ENCODE data around the gene CCR9. TPM values are rescaled to one million over a fixed set of nuclear protein-coding genes. Genes with fewer than 3 reads are reported as not detected.

The CCR9 gene
- total RNA-seq, 1 donor from 2014 or later, result not detected

GRCh38 chr3:45923755-45924154 lies 37.4 kb downstream of the CCR9 start:
- peaks cover 10% of the 10 kb centered on the region for H3K4me1 Mint-ChIP-seq (ENCODE audit: low read depth, unreplicated experiment)
- Histone ChIP-seq H3K4me2 (ENCODE audit: low read length) (no peak overlapping the region), H3K27me3 (ENCODE audit: insufficient read depth, low read length) (no peaks in the 10 kb centered on the region), H3K4me1 (ENCODE audit: insufficient read depth, low read length) (peaks cover 13% of the 10 kb centered on the region), H3K9ac (ENCODE audit: low read length) (no peak overlapping the region), H3K36me3 (ENCODE audit: insufficient read depth, low read length) (no peaks in the 10 kb centered on the region), H3K9me3 (ENCODE audit: insufficient read depth, low read depth, low read length) (no peaks in the 10 kb centered on the region), H3K79me2 (ENCODE audit: insufficient read depth, low read length) (no peaks in the 10 kb centered on the region), H4K20me1 (ENCODE audit: insufficient read depth, low read length) (no peaks in the 10 kb centered on the region), H3K4me3 (ENCODE audit: insufficient read depth, low read depth, low read length) (no peak overlapping the region), H3K27ac (ENCODE audit: low read depth, low read length) (no peak overlapping the region), H2AFZ (ENCODE audit: low read depth, low read length) (no peak overlapping the region)
- no peak overlapping the region for H3K4me3 Mint-ChIP-seq (ENCODE audit: unreplicated experiment)
- FAIRE-seq (no peak), DNase-seq (ENCODE audit: low read depth) (no peak)
- H3K9me3 Mint-ChIP-seq (ENCODE audit: unreplicated experiment), result no peaks in the 10 kb centered on the region
- no peak overlapping the region for H3K27ac Mint-ChIP-seq (ENCODE audit: unreplicated experiment)
- TF ChIP-seq CTCF (IDR thresholded peaks at IDR 0.05; ENCODE audit: insufficient read depth, low read depth, low read length) (no peak), EZH2 (IDR thresholded peaks at IDR 0.05; ENCODE audit: insufficient read depth, low read length) (no peak)
- no peaks in the 10 kb centered on the region for H3K27me3 Mint-ChIP-seq (ENCODE audit: low read depth, unreplicated experiment)
- H3K36me3 Mint-ChIP-seq (ENCODE audit: low read depth, unreplicated experiment), result peaks cover 35% of the 10 kb centered on the region

- peak overlapping the region; percentile 52 for H3K4me2 ChIP-seq (ENCODE audit: low read length)
- peak overlapping the region; percentile 30 for H3K4me3 Mint-ChIP-seq (ENCODE audit: unreplicated experiment)
- no peak for FAIRE-seq
- TF ChIP-seq CTCF (IDR thresholded peaks at IDR 0.05; ENCODE audit: insufficient read depth, low read depth, low read length) (no peak), EZH2 (IDR thresholded peaks at IDR 0.05; ENCODE audit: insufficient read depth, low read length) (no peak)
- no peak overlapping the region for H3K27ac Mint-ChIP-seq (ENCODE audit: unreplicated experiment)
- H3K36me3 ChIP-seq (ENCODE audit: insufficient read depth, low read length), result no peaks in the 10 kb centered on the region
- H3K9me3 Mint-ChIP-seq (ENCODE audit: unreplicated experiment), result no peaks in the 10 kb centered on the region
- peaks cover 10% of the 10 kb centered on the region for H3K4me1 Mint-ChIP-seq (ENCODE audit: low read depth, unreplicated experiment)
- H3K36me3 Mint-ChIP-seq (ENCODE audit: low read depth, unreplicated experiment), result peaks cover 25% of the 10 kb centered on the region
- peak overlapping the region; percentile 45 for H3K27ac ChIP-seq (ENCODE audit: low read depth, low read length)
- H4K20me1 ChIP-seq (ENCODE audit: insufficient read depth, low read length), result no peaks in the 10 kb centered on the region
- peak; percentile 44 for DNase-seq (ENCODE audit: low read depth)
- no peaks in the 10 kb centered on the region for H3K79me2 ChIP-seq (ENCODE audit: insufficient read depth, low read length)
- no peaks in the 10 kb centered on the region for H3K9me3 ChIP-seq (ENCODE audit: insufficient read depth, low read depth, low read length)
- peak overlapping the region; percentile 13 for H3K9ac ChIP-seq (ENCODE audit: low read length)
- H3K27me3 ChIP-seq (ENCODE audit: insufficient read depth, low read length), result no peaks in the 10 kb centered on the region
- H3K4me3 ChIP-seq (ENCODE audit: insufficient read depth, low read depth, low read length), result no peak overlapping the region
- no peaks in the 10 kb centered on the region for H3K27me3 Mint-ChIP-seq (ENCODE audit: low read depth, unreplicated experiment)
- peaks cover 13% of the 10 kb centered on the region for H3K4me1 ChIP-seq (ENCODE audit: insufficient read depth, low read length)
- no peak overlapping the region for H2AFZ ChIP-seq (ENCODE audit: low read depth, low read length)
Measured at GRCh38 chr3:45927881-45928280, 41.5 kb downstream of the CCR9 start.

- Histone ChIP-seq H3K9ac (ENCODE audit: low read length) (no peak overlapping the region), H3K4me3 (ENCODE audit: insufficient read depth, low read depth, low read length) (no peak overlapping the region), H3K4me1 (ENCODE audit: insufficient read depth, low read length) (peaks cover 13% of the 10 kb centered on the region), H3K27me3 (ENCODE audit: insufficient read depth, low read length) (no peaks in the 10 kb centered on the region), H3K36me3 (ENCODE audit: insufficient read depth, low read length) (peaks cover 4% of the 10 kb centered on the region), H2AFZ (ENCODE audit: low read depth, low read length) (no peak overlapping the region), H3K9me3 (ENCODE audit: insufficient read depth, low read depth, low read length) (no peaks in the 10 kb centered on the region), H4K20me1 (ENCODE audit: insufficient read depth, low read length) (no peaks in the 10 kb centered on the region), H3K27ac (ENCODE audit: low read depth, low read length) (no peak overlapping the region), H3K4me2 (ENCODE audit: low read length) (no peak overlapping the region), H3K79me2 (ENCODE audit: insufficient read depth, low read length) (no peaks in the 10 kb centered on the region)
- Mint-ChIP-seq H3K27me3 (ENCODE audit: low read depth, unreplicated experiment) (no peaks in the 10 kb centered on the region), H3K36me3 (ENCODE audit: low read depth, unreplicated experiment) (peaks cover 18% of the 10 kb centered on the region), H3K27ac (ENCODE audit: unreplicated experiment) (peak overlapping the region; percentile 37), H3K9me3 (ENCODE audit: unreplicated experiment) (no peaks in the 10 kb centered on the region), H3K4me3 (ENCODE audit: unreplicated experiment) (no peak overlapping the region), H3K4me1 (ENCODE audit: low read depth, unreplicated experiment) (peaks cover 10% of the 10 kb centered on the region)
- FAIRE-seq, result no peak
- no peak for DNase-seq (ENCODE audit: low read depth)
- TF ChIP-seq EZH2 (IDR thresholded peaks at IDR 0.05; ENCODE audit: insufficient read depth, low read length) (no peak), CTCF (IDR thresholded peaks at IDR 0.05; ENCODE audit: insufficient read depth, low read depth, low read length) (peak; percentile 73)
Measured at GRCh38 chr3:45929042-45929679, 42.8 kb downstream of the CCR9 start.

Measured in astrocyte (in vitro differentiated cells and primary cell).